ENCODE data around the gene KRTAP10-11.

DNA sequence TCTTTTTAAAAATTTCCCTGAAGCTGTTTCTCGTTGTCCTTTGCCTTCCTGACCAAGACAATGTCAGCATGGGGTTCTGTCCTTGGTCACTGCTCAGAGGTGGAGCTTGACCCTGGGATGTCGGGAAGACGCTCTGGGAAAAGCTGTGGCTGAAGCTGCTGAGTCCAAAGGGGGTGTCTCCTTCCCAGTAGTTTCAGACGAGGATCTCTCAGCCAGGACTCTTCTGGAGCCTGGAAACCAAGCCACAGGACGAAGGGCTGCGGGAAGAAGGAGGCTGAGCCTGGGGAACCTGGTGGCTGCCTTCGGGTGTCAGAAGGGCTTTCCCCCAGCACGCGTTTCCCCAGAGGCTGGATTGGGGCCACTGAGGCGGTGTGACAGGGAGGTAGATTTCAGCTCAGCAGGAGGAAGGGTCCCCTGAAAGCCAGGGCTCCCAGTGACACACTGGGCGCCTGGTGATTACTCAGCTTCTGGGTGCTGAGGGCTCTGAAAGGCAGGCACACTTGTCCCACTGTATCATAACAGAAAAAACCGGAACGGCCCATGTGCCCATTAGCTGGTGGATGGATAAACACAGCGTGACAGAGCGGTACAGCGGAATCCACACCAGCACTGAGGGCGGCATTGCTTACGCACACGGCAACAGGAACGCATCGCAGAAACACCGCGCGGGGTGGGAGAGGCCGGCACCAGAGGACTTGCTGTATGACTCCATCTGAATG lies 40.8 kb downstream of the KRTAP10-11 start:
- TF ChIP-seq SUZ12 (IDR thresholded peaks at IDR 0.05; ENCODE audit: extremely low read depth, insufficient read depth, insufficient read length) = no peak
- no peak for TF ChIP-seq ZNF274 (IDR thresholded peaks at IDR 0.05; ENCODE audit: low read depth, low read length)
